Posterior vena cava (tissue), 2 donors: ENCODE results near the gene PKHD1. TPM values are rescaled to one million over a fixed set of nuclear protein-coding genes. Genes with fewer than 3 reads are reported as not detected.
"Not testable (repeated sequence)": the region's sequence is repeated elsewhere in the genome, so short reads cannot be mapped to it uniquely, and the experiment has no call there.

Experiments
- DNase-seq: peaks from one replicate; pipeline ENCODE4 v3.0.0-alpha.2; 2020; ENCODE audit warnings: low spot score
- intact Hi-C, 2 donors: fragments of 100-400 bp; cut with DNase I; formaldehyde crosslinking; loops; one replicate each; pipeline versions ENCODE4 v1.14.1 to v1.14.2; 2022 to 2023
- total RNA-seq, 2 donors: library from RNA; stranded (reverse); fragmentation: NEBNext Ultra II Directional; extraction: Animal tissue kit (Norgen Biotek cat#: 25700); gene quantifications; one replicate each; pipeline ENCODE4 v1.2.1, GENCODE V29; 2021
- donor health status: DM: yes; HTN: yes; CAD: no.
- donor health status: DM: yes; HTN: yes; CAD: no.

PKHD1 gene
- total RNA-seq, 2 donors from 2014 or later: not detected

GRCh38 chr6:51959744-51960383 is 127.5 kb downstream of the PKHD1 start:
- intact Hi-C loops: no loop called here
- DNase-seq: peak; percentile 87

DNA sequence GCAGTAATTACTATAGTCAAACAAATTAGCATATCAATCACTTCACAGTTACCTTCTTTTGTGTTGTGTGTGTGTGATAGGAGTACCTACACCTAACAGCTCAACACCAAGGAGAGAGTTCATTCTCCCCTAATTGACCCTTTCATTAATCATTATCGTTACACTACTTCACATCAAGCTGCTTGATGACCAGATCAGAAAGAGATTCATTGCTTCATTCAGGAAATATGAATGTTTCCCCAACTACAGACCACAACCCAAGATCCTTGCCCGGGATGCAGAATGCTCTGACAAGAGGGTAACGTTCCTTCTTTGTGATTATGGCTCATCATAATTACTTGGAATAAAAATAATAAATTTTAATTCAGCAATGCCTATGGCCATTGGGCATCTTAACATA is 132.7 kb downstream of the PKHD1 start:
- no peak for DNase-seq
- intact Hi-C loops: no loop called here

- DNase-seq: no peak
- intact Hi-C loops: no loop called here
Measured at GRCh38 chr6:51953246-51953645, 134.2 kb downstream of the PKHD1 start.

DNA sequence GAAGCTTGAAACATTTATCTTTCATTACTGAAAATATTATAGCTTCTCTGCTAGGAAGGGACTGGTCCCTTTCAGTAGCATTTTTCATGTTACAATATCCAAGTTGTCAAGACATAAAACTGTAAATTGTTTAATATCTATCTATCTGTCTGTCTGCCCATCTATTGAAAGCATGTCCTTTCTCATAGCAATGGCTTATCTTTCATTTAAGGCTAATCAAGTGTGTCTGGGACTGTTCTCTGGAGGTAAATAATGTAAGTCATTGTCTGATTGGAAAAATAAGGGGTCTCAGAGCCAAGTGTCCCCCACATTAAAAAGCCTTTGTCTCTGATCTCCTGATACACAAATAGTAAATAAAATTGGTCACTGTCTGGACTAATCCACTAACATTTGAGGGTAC is 135.5 kb downstream of the PKHD1 start:
- DNase-seq: no peak
- intact Hi-C loops: no loop called here

DNA sequence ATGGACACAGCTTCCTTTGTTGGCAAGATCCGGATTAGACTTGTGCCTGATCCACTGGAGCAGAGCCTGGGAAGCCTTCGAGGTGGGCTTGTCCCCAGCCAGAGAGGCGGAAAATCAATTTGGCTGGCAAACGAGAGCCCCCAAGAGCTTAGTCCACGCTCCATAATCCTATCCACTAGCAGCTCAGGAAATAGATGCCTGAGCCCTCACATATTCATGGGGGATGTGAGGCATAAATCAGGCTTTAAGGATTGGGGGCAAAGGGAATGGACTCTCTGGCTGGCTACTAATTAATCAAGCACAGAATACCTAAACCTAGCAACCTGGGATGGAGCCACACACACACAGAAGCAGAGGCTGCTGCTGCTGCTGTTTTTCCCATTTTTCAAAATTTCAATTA is 137.9 kb downstream of the PKHD1 start:
- DNase-seq: no peak
- intact Hi-C loops: no loop called here

- intact Hi-C loops: loop anchor here in 1 of 2 donors (10.0 kb wide), 1 partner anchor 435 kb away; no protein-coding TSS in a partner anchor
- DNase-seq: not testable (repeated sequence)
Measured at GRCh38 chr6:51939695-51940094, 147.7 kb downstream of the PKHD1 start.

DNA sequence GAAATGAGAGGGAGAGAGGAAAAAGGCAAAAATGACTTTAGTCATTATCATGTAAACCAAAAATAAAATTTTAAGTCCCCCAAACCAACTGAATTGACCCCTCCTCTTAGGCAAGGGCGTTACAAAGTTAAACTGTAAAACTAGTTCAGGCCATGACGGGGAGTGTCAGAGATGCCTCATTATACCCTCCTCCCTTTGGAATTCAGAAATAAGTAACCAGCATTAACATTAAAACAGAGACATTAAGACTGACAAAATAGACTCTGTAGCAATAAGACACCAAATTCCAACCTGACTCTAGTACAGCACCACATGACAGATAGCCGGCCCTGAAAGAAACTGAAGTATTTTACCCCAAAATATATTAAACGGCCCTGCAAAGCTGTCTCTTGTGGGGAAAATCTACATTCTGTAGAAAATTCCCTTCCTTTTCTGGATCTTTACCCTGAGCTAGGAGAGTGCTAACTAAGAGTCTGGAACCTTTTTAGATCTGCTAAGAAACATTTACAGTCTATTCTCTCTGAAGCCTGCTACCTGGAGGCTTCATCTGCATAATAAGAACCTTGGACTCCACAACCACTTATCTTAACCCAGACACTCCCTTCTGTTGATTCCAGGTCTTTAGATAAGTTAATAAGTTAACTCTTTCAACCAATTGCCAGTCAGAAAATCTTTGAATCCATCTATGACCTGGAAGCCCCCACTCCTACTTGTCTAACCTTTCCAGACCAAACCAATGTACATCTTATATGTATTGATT is 150.7 kb downstream of the PKHD1 start:
- DNase-seq: no peak
- intact Hi-C loops: loop anchor here in 1 of 2 donors (10.0 kb wide), 1 partner anchor 432 kb away; no protein-coding TSS in a partner anchor

- intact Hi-C loops: loop anchor here in 1 of 2 donors (10.0 kb wide), 1 partner anchor 429 kb away; no protein-coding TSS in a partner anchor
- no peak for DNase-seq
Measured at GRCh38 chr6:51934098-51934497, 153.3 kb downstream of the PKHD1 start.

DNA sequence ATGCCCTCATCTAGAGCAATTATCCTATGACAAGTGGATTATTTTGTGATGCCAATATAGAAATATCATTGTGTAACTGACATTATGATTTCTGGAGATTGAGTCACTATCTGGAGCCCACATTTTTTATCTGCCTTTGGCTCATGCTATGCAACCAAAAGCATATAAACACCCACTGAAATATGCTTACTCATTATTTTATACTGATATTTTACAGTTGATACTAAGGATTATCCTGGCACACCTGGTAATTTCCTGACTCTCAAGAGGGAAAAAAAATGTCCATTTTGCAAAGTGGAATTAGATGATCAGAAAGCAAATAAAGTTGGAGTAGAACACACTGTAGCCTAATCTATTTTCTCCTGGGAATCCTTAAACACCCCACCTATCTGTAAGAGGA is 154.5 kb downstream of the PKHD1 start:
- no peak for DNase-seq
- intact Hi-C loops: loop anchor here in 1 of 2 donors (10.0 kb wide), 1 partner anchor 428 kb away; no protein-coding TSS in a partner anchor

DNA sequence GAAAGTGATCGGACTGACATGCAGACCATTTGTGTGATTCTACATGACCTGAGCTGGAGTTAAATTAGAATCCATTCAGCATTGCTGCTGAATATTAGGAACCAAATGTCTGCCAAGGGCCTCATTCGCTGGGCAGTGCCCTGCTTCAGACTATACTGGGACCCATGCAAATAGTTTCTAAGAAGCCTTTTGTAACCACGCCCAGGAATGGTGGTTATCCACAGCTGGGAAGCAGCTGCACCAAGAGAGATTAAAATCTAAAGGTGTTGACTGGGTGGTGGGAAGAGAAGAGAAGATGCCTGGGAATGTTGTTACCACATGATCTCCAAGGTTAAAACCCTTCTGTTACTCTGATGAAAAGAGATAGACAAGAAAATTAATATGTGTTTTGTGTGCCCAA is 156.8 kb downstream of the PKHD1 start:
- DNase-seq: no peak
- intact Hi-C loops: loop anchor here in 1 of 2 donors (10.0 kb wide), 1 partner anchor 426 kb away; no protein-coding TSS in a partner anchor

GRCh38 chr6:51929934-51930574 is 157.4 kb downstream of the PKHD1 start:
- intact Hi-C loops: loop anchor here in 1 of 2 donors (10.0 kb wide), 1 partner anchor 425 kb away; no protein-coding TSS in a partner anchor

DNA sequence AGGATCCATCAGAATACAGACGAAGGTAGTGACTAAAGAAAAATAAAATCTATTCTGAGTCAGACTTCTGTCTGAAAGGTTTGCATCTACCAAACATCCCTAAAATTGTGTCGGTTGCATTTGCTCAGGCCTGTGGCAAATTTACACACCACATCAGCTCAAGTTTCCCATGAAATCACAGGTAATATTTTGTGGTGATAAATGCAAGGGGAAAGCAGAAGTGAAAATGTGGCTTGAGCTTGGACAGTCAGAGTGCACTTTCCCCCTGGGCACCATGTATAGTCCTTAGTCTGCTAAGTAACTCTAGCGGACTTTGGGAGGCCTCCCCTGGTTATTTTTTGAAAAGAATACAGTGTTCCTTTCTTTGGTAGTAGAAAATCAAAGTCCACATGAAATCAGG is 159.1 kb downstream of the PKHD1 start:
- intact Hi-C loops: no loop called here
- no peak for DNase-seq

More at GRCh38 chr6:51929934-51930574, 157.4 kb downstream of the PKHD1 start:
- DNase-seq: no peak

- DNase-seq: no peak
- intact Hi-C loops: no loop called here
Measured at GRCh38 chr6:51927450-51927849, 160.0 kb downstream of the PKHD1 start.

DNA sequence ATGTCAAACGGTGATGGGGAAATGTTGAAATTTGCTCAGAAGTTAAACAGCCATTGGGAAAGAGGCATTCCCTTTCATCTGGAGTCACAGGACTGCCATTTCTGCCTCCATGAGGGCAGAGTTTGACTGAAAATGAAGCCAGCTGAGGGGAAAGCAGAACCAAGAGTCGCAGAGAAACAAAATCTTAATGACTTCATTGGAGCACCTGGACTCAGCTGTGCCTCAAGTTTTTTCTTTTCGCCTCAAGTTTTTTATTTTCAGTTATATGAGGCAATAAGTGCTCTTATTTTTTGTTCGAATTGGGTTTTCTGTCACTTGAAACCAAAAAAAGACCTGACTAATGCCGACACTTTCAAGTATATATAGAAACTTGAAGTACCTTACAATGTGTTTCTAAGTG is 161.3 kb downstream of the PKHD1 start:
- intact Hi-C loops: no loop called here
- DNase-seq: no peak

- intact Hi-C loops, DNase-seq: not testable (repeated sequence)
Measured at GRCh38 chr6:51922479-51922878, 164.9 kb downstream of the PKHD1 start.

GRCh38 chr6:51918347-51918746 is 169.1 kb downstream of the PKHD1 start:
- DNase-seq, intact Hi-C loops: not testable (repeated sequence)

DNA sequence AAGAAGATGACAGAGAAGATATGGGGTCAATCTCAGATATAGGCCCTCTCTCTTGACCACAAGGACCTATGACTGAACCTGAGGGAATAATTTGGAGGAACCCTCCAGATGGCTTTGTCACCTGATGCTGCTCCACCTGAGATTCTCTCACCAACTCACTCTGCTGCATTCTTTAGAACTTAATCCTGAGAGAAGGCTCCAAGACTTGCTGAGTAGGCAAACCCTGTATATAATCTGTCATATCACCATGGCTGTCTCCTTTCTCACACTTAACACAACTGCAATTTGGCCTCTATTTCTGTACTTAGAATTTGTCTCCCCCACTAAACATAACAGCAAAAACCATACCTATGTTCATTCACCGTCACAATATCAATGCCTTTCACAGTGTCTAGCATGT is 172.3 kb downstream of the PKHD1 start:
- no peak for DNase-seq
- intact Hi-C loops: no loop called here

DNA sequence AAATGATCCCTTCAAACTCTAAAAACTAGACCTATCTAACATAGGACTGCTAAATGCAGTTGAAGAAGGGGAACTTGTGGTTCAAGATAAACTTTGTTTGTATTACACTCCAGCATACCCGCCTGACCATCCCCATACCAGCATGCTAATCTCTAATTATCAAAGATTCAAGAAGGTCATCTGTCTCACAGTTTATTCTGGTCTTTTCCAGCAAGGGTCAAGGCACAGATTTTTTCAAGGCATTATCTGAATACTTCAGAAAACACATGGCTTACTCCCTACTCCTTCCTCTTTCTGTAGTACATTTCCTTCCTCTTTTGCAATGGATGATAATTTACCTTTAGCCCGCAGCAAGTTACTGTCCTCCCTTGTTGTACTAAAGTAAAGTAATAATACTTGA is 174.1 kb downstream of the PKHD1 start:
- DNase-seq: no peak
- intact Hi-C loops: no loop called here

DNA sequence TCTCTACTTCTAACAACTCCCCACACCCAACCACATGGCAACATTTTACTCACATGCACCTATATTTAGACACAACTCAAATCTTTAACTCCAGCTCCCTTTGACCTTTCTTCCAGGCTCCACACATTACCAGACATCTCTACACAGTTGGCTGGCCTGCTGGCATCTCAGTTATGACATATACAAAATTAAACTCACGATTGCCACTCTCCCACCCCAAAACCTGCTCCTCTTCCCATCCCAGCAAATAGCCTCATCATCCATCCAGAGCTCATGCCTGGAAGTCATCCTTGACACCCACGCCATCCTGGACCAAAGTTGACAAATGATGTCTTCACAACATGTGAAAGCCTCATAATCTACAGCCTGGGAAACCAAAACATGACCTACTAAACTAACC is 176.6 kb downstream of the PKHD1 start:
- no peak for DNase-seq
- intact Hi-C loops: no loop called here

- no peak for DNase-seq
- intact Hi-C loops: no loop called here
Measured at GRCh38 chr6:51908243-51908642, 179.2 kb downstream of the PKHD1 start.
